Measurements from ENCODE around the gene LMOD2. TPM values are rescaled to one million over a fixed set of nuclear protein-coding genes. Genes with fewer than 3 reads are reported as not detected.

LMOD2 gene
- polyA plus RNA-seq, 12 donors = 75.9 to 317 (median 158) TPM; not detected in 1

- DNase-seq = no peak
Measured at GRCh38 chr7:123635551-123636359, 19.9 kb upstream of the LMOD2 start.

GRCh38 chr7:123637203-123637602 lies 18.5 kb upstream of the LMOD2 start:
- DNase-seq = no peak

- DNase-seq = no peak
Measured at GRCh38 chr7:123637878-123638277, 17.8 kb upstream of the LMOD2 start.

GRCh38 chr7:123639631-123640030 lies 16.0 kb upstream of the LMOD2 start:
- DNase-seq = no peak

GRCh38 chr7:123640583-123640982 lies 15.1 kb upstream of the LMOD2 start:
- DNase-seq = no peak

GRCh38 chr7:123641901-123642300 lies 13.8 kb upstream of the LMOD2 start:
- no peak for DNase-seq

- no peak for DNase-seq
Measured at GRCh38 chr7:123643495-123644441, 11.9 kb upstream of the LMOD2 start.

GRCh38 chr7:123645516-123645915 lies 10.2 kb upstream of the LMOD2 start:
- no peak for DNase-seq

- no peak for DNase-seq
Measured at GRCh38 chr7:123647106-123647730, 8.4 kb upstream of the LMOD2 start.

GRCh38 chr7:123649964-123650363 lies 5.7 kb upstream of the LMOD2 start:
- DNase-seq = no peak

- no peak for DNase-seq
Measured at GRCh38 chr7:123650595-123650994, 5.1 kb upstream of the LMOD2 start.

- DNase-seq = no peak
Measured at GRCh38 chr7:123652406-123652805, 3.3 kb upstream of the LMOD2 start.

- no peak for DNase-seq
Measured at GRCh38 chr7:123653162-123653561, 2.5 kb upstream of the LMOD2 start.

- DNase-seq = no peak
Measured at GRCh38 chr7:123656544-123657303, 1.1 kb downstream of the LMOD2 start.

GRCh38 chr7:123657304-123657685 lies 1.6 kb downstream of the LMOD2 start:
- DNase-seq = no peak

- no peak for DNase-seq
Measured at GRCh38 chr7:123658023-123658422, 2.4 kb downstream of the LMOD2 start.

- DNase-seq = no peak
Measured at GRCh38 chr7:123660514-123661354, 5.1 kb downstream of the LMOD2 start.

- no peak for DNase-seq
Measured at GRCh38 chr7:123661765-123662164, 6.1 kb downstream of the LMOD2 start.

- DNase-seq = no peak
Measured at GRCh38 chr7:123662293-123662692, 6.6 kb downstream of the LMOD2 start.

- DNase-seq = no peak
Measured at GRCh38 chr7:123662755-123663154, 7.1 kb downstream of the LMOD2 start.

GRCh38 chr7:123663200-123663599 lies 7.5 kb downstream of the LMOD2 start:
- no peak for DNase-seq

Data from muscle of arm (tissue), 12 donors.